ENCODE results near the gene AHI1. TPM values are rescaled to one million over a fixed set of nuclear protein-coding genes. Genes with fewer than 3 reads are reported as not detected.

The AHI1 gene
- total RNA-seq, 1 experiment from 2014 or later = 12.4 TPM

DNA sequence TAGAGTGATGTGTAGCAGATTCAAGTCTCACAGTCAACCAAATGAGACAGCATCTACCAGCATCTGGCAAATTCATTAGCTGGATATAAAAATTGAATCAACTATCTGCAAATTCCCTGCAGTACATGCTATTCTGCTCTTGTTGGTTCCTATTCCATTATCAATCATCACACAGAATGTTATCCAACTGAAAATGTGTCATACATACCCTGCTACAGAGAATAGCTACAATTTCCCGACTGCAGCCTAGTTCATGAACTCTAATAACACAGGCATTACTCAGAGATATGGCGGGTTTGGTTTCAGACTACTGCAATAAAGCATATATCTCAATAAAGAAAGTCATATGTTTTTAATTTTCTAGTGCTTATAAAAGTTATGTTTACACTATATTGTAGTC, 78.4 kb downstream of the AHI1 start:
- DNase-seq (ENCODE audit: low read depth in 1 of 2, low spot score in 2 of 2) = no peak
- Histone ChIP-seq H3K9me3 (replicated peaks) (no peaks in the 10 kb centered on the region), H3K4me1 (replicated peaks) (no peaks in the 10 kb centered on the region), H3K4me3 (no peak overlapping the region), H3K36me3 (no peaks in the 10 kb centered on the region), H3K27me3 (replicated peaks) (no peaks in the 10 kb centered on the region), H3K27ac (no peak overlapping the region)

GRCh38 chr6:135418040-135418760, 79.3 kb downstream of the AHI1 start:
- Histone ChIP-seq H3K27ac (no peak overlapping the region), H3K4me3 (no peak overlapping the region), H3K9me3 (replicated peaks) (no peaks in the 10 kb centered on the region), H3K36me3 (no peaks in the 10 kb centered on the region), H3K27me3 (replicated peaks) (no peaks in the 10 kb centered on the region), H3K4me1 (replicated peaks) (no peaks in the 10 kb centered on the region)
- DNase-seq (ENCODE audit: low read depth in 1 of 2, low spot score in 2 of 2) = no peak

GRCh38 chr6:135412761-135413160, 84.8 kb downstream of the AHI1 start:
- Histone ChIP-seq H3K9me3 (replicated peaks) (no peaks in the 10 kb centered on the region), H3K27ac (no peak overlapping the region), H3K27me3 (replicated peaks) (no peaks in the 10 kb centered on the region), H3K4me1 (replicated peaks) (no peaks in the 10 kb centered on the region), H3K4me3 (no peak overlapping the region), H3K36me3 (peaks cover 11% of the 10 kb centered on the region)
- DNase-seq (ENCODE audit: low read depth in 1 of 2, low spot score in 2 of 2) = no peak

GRCh38 chr6:135411849-135412248, 85.7 kb downstream of the AHI1 start:
- no peaks in the 10 kb centered on the region for H3K9me3 ChIP-seq (replicated peaks)
- peaks cover 11% of the 10 kb centered on the region for H3K36me3 ChIP-seq
- H3K27ac ChIP-seq = no peak overlapping the region
- no peak for DNase-seq (ENCODE audit: low read depth in 1 of 2, low spot score in 2 of 2)
- H3K4me1 ChIP-seq (replicated peaks) = no peaks in the 10 kb centered on the region
- no peaks in the 10 kb centered on the region for H3K27me3 ChIP-seq (replicated peaks)
- H3K4me3 ChIP-seq = no peak overlapping the region

DNA sequence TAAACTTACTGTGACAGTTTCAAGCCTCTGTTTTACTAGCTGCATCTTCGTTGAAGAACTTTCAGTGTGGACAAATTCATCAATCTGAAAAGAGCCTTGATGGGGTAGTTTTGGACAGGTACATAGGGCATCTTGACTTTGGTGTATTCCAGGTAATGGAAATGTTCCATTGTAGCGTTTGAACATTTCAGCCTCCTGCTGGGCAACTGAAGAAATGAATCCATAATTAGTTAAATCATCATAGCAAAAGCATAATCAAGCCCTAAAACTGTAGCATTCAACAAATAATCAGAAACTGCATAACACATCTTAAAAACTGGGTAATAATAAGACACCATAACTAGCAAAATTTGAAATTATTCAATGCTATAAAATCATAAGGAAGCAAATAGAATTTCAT, 86.2 kb downstream of the AHI1 start:
- H3K36me3 ChIP-seq = peaks cover 11% of the 10 kb centered on the region

GRCh38 chr6:135410856-135411255, 86.7 kb downstream of the AHI1 start:
- H3K27me3 ChIP-seq (replicated peaks) = no peaks in the 10 kb centered on the region
- H3K4me1 ChIP-seq (replicated peaks) = no peaks in the 10 kb centered on the region
- no peak for DNase-seq (ENCODE audit: low read depth in 1 of 2, low spot score in 2 of 2)
- no peak overlapping the region for H3K4me3 ChIP-seq
- H3K27ac ChIP-seq = no peak overlapping the region
- H3K9me3 ChIP-seq (replicated peaks) = no peaks in the 10 kb centered on the region
- peaks cover 11% of the 10 kb centered on the region for H3K36me3 ChIP-seq

More for the DNA sequence above, 86.2 kb downstream of the AHI1 start:
- H3K9me3 ChIP-seq (replicated peaks) = no peaks in the 10 kb centered on the region
- H3K27me3 ChIP-seq (replicated peaks) = no peaks in the 10 kb centered on the region
- H3K4me1 ChIP-seq (replicated peaks) = no peaks in the 10 kb centered on the region
- no peak overlapping the region for H3K27ac ChIP-seq
- H3K4me3 ChIP-seq = no peak overlapping the region
- DNase-seq (ENCODE audit: low read depth in 1 of 2, low spot score in 2 of 2) = no peak

DNA sequence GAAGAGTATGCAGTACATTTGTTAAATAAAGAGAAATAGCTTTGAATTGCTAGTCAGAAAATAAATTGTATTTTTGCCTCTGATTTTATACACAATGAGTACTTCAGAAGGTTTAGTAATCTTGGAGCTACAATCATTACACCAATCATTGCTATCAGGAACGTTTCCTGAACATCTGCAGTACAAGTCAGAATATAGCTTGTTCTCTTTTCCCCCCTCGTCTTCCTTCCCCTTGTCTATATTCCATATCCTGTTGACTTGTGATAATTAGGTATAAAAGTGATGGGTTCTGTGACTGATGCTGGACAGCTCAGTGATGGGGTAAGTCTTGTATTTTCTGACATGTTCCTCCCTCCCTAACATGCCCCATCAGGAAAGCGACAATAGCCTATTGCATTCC, 94.0 kb downstream of the AHI1 start:
- H3K9me3 ChIP-seq (replicated peaks) = no peaks in the 10 kb centered on the region
- no peak for DNase-seq (ENCODE audit: low read depth in 1 of 2, low spot score in 2 of 2)
- H3K36me3 ChIP-seq = no peaks in the 10 kb centered on the region
- no peaks in the 10 kb centered on the region for H3K4me1 ChIP-seq (replicated peaks)
- no peak overlapping the region for H3K4me3 ChIP-seq
- H3K27ac ChIP-seq = no peak overlapping the region
- no peaks in the 10 kb centered on the region for H3K27me3 ChIP-seq (replicated peaks)

DNA sequence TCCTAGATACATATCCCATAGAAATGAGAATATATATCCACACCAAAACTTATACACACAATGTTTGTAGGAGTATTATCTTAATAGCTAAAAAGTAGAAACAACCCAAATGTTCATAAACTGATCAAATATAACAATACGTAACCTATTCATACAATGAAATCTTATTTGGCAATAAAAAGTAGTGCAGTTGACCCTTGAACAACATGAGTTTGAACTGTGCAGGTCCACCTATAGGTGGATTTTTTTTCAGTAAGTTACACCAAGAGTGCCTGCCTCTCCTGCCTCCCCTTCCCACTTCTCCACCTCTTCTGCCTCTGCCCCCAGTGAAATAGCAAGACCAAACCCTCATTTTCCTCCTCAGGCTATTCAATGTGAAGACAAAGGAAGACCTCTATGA, 95.2 kb downstream of the AHI1 start:
- Histone ChIP-seq H3K4me3 (no peak overlapping the region), H3K36me3 (no peaks in the 10 kb centered on the region), H3K27me3 (replicated peaks) (no peaks in the 10 kb centered on the region), H3K4me1 (replicated peaks) (no peaks in the 10 kb centered on the region), H3K9me3 (replicated peaks) (no peaks in the 10 kb centered on the region), H3K27ac (no peak overlapping the region)
- no peak for DNase-seq (ENCODE audit: low read depth in 1 of 2, low spot score in 2 of 2)

DNA sequence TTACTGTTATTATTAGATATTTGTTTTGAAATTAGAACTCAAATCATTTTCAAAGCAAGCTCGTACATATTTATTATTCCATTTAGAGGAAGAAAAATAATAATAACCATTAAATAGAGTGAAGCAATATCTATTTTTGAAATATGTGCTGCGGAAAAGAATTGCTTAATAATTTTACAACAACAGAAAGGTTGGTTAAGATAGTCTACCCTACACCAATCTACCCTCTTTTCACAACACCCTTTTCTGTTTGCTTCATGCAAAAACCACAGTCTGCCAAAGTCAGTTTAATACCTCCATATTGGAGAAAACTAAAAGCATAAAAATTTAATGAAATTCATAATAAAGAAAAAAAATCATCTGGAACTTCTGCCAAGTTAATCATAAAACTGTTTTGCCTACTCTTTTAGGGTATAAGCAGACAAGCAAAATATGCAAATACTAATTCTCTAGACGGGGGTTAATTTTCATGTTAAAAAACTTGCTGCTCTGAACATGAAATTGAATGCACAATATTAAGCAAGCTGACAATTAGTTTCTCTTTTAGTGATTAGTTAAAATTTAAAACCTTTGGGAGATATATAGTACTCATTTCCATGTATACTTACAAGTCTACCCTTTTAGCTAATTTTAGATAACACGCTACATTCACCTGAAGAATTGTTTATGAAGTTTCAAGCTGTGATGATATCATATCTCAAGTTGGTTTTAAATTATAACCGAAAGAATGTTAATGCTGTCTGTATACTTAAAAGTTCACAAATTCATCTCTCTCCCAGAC, 100.2 kb downstream of the AHI1 start:
- H3K27ac ChIP-seq = no peak overlapping the region
- H3K4me3 ChIP-seq = no peak overlapping the region
- H3K36me3 ChIP-seq = no peaks in the 10 kb centered on the region
- H3K27me3 ChIP-seq (replicated peaks) = no peaks in the 10 kb centered on the region
- no peaks in the 10 kb centered on the region for H3K4me1 ChIP-seq (replicated peaks)
- H3K9me3 ChIP-seq (replicated peaks) = no peaks in the 10 kb centered on the region
- no peak for DNase-seq (ENCODE audit: low read depth in 1 of 2, low spot score in 2 of 2)

DNA sequence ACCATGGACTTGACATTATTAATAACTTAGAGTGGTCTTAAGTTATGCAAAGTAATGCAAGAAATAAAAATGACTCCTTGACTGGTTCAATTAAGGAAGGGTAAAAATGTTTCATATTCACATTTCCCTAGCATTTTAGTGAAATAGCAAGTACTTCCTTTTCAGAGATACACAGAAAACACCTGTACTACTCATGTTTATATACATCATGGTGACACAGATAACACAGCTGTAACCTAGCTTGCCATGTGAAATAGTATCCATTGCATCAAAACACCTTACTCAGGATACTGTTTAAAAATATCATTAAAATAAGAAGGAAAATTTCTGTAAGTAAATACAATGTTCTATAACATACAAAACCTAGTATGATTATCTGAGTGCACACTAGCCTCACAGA, 102.4 kb downstream of the AHI1 start:
- Histone ChIP-seq H3K27me3 (replicated peaks) (no peaks in the 10 kb centered on the region), H3K4me1 (replicated peaks) (no peaks in the 10 kb centered on the region), H3K36me3 (no peaks in the 10 kb centered on the region), H3K4me3 (no peak overlapping the region), H3K27ac (no peak overlapping the region), H3K9me3 (replicated peaks) (no peaks in the 10 kb centered on the region)
- DNase-seq (ENCODE audit: low read depth in 1 of 2, low spot score in 2 of 2) = no peak

- Histone ChIP-seq H3K36me3 (no peaks in the 10 kb centered on the region), H3K4me1 (replicated peaks) (no peaks in the 10 kb centered on the region), H3K27ac (no peak overlapping the region), H3K27me3 (replicated peaks) (no peaks in the 10 kb centered on the region), H3K4me3 (no peak overlapping the region), H3K9me3 (replicated peaks) (no peaks in the 10 kb centered on the region)
- DNase-seq (ENCODE audit: low read depth in 1 of 2, low spot score in 2 of 2) = no peak
These were observed 104.3 kb downstream of the AHI1 start for GRCh38 chr6:135393289-135393688.

DNA sequence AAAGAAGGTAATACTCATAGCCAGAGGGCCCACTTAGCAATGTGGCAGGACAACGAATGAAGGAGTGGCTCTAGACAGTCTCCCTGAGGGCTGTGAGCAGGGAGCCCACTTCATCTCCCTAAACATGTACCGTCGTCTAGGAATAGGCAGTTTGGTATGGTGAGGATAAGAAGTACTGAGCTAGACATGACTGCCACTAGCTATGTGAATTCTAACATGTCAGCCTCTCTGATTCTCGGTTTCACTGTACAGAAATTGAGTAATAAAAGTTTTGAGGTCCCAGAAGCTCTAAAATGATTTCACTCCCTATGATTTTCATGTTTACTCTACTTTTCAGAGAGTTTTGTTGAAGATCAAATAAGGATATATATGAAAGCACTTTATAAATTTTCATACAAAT, 107.1 kb downstream of the AHI1 start:
- Histone ChIP-seq H3K27ac (no peak overlapping the region), H3K4me3 (no peak overlapping the region), H3K9me3 (replicated peaks) (no peaks in the 10 kb centered on the region), H3K4me1 (replicated peaks) (no peaks in the 10 kb centered on the region), H3K27me3 (replicated peaks) (no peaks in the 10 kb centered on the region), H3K36me3 (no peaks in the 10 kb centered on the region)
- DNase-seq (ENCODE audit: low read depth in 1 of 2, low spot score in 2 of 2) = no peak

DNA sequence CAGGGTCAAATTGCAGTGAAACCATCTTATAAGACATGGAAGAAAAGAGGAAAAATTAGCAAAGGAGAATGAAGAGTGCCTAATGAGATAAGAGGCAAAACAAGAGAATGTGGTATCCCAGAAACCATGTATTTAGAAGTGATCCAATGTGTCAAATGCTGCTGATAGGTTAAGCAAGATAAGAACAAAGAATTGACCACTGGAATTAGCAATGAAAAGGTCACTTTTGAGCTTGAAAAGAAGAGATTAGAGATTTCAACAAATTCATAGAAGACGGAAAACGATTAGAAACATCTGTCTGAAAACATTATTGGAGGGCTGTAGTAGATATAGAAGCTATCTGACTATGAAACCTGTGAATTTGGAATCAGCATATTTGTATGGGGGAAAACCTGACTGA, 112.2 kb downstream of the AHI1 start:
- no peak overlapping the region for H3K4me3 ChIP-seq
- H3K27me3 ChIP-seq (replicated peaks) = no peaks in the 10 kb centered on the region
- no peaks in the 10 kb centered on the region for H3K9me3 ChIP-seq (replicated peaks)
- no peaks in the 10 kb centered on the region for H3K36me3 ChIP-seq
- no peak overlapping the region for H3K27ac ChIP-seq
- no peak for DNase-seq (ENCODE audit: low read depth in 1 of 2, low spot score in 2 of 2)
- H3K4me1 ChIP-seq (replicated peaks) = no peaks in the 10 kb centered on the region

DNA sequence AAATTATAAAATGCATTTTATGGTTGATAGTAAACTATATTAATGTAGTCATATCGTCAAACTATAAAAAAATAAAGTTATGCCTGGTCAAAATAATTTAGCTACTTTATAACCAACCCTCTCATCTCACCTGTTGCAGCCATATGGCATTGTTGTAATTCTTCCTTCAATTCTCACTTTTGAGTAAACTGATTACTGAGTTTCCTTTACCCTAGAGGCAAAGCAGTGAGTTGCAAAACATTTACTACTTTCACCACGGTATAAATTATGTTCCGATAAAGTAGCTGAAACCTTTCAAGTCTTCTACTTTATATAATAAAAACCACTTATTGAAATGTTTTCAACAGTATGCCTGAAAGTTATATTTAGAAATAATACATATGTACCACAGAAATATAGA, 113.8 kb downstream of the AHI1 start:
- Histone ChIP-seq H3K4me3 (no peak overlapping the region), H3K4me1 (replicated peaks) (no peaks in the 10 kb centered on the region), H3K36me3 (no peaks in the 10 kb centered on the region), H3K9me3 (replicated peaks) (no peaks in the 10 kb centered on the region), H3K27me3 (replicated peaks) (no peaks in the 10 kb centered on the region), H3K27ac (no peak overlapping the region)
- DNase-seq (ENCODE audit: low read depth in 1 of 2, low spot score in 2 of 2) = no peak
